ENCODE data around the gene TMEM238L.

DNA sequence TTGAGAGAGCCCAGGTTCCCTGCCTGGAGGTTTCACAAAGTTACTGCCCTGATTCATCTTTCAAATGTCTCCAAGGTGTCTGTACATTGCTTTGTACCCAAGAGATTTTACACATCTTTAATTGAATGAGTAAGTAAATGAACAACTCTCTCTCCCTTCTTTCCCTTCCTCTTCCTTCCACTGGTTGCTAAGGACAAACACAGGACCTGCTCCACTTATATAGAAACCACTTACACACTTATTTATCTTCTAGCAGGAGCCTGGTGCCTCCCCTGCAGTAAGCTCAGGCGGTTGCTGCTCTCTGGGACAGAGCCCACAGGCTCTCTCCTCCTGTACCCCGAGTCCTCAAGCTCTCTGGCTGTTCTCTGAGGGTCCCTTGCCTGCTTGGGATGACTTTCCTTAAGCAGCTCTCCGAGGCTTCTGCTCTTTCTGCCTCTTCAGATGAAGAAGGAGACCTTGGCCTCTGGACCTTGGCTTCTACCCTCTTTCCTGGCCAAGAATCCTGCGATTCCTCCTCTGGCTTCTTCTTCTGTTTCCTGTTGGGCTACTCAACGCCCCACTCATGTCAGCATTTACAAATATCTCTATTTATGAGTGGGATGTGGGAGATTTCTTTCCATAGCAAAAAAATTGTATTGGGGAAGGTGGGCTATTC is 24.1 kb upstream of the TMEM238L start:
- TF ChIP-seq CTCF (IDR thresholded peaks at IDR 0.05): no peak
- TF ChIP-seq POLR2A (IDR thresholded peaks at IDR 0.05): no peak
